T-helper 17 cell (primary cell): ENCODE measurements around the gene LYRM1. TPM values are rescaled to one million over a fixed set of nuclear protein-coding genes. Genes with fewer than 3 reads are reported as not detected.
"Not testable (repeated sequence)": the region's sequence is repeated elsewhere in the genome, so short reads cannot be mapped to it uniquely, and the experiment has no call there.

Experiments used
- ATAC-seq: fragments of 150-1000 bp; cut with Tn5 transposase; 2 replicates; pipeline ENCODE4 v1.10.0; 2021; ENCODE audit warnings: mild to moderate bottlenecking, moderate library complexity
- DNase-seq, 3 donors: peaks; one replicate each; pipeline versions ENCODE4 v3.0.0 to v3.0.0-alpha.2; 2020 to 2021
- H3K9me3 ChIP-seq: one replicate; pipeline ENCODE4 v1.7.0; 2013; ENCODE audit warnings: low read length, mild to moderate bottlenecking; ENCODE audit not compliant: control insufficient read depth, poor library complexity, severe bottlenecking
- H3K27ac Mint-ChIP-seq: one replicate; pipeline ENCODE4 v1.8.0; 2022; ENCODE audit warnings: mild to moderate bottlenecking, moderate library complexity, mixed read lengths
- H3K27me3 Mint-ChIP-seq: one replicate; pipeline ENCODE4 v1.8.0; 2022; ENCODE audit warnings: mixed read lengths
- H3K36me3 Mint-ChIP-seq: one replicate; pipeline ENCODE4 v1.8.0; 2022; ENCODE audit warnings: low read depth, mixed read lengths
- H3K4me1 Mint-ChIP-seq: one replicate; pipeline ENCODE4 v1.8.0; 2022; ENCODE audit warnings: mild to moderate bottlenecking, mixed read lengths
- H3K4me3 Mint-ChIP-seq: one replicate; pipeline ENCODE4 v1.8.0; 2022; ENCODE audit warnings: mild to moderate bottlenecking, moderate library complexity, mixed read lengths
- total RNA-seq, 4 donors: library from RNA in 2 of 4; stranded (reverse) in 2 of 4; gene quantifications; one replicate each; pipeline ENCODE4 v1.2.3 and lab custom pipeline; 2022 to 2026

The LYRM1 gene
- total RNA-seq, 2 donors from 2014 or later, result 15.0 to 20.1 TPM

DNA sequence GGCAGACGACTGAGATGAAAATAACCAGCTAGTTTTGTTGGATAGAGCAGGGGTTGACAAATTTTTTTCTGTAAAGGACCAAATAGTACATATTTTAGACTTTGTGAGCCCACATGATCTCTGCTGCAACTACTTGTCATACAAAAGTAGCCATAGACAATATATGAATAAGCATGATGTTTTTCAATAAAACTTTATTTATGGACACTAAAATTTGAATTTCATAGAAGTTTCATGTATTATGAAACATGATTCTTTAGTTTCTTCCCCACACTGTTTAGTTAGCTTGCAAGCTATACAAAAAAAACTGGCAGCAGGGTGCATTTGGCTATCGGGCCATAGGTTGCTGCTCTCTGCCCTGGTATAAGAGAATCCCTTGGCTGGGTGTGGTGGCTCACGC lies 56.6 kb downstream of the LYRM1 start:
- H3K4me3 Mint-ChIP-seq, result no peak overlapping the region
- peaks cover 3% of the 10 kb centered on the region for H3K4me1 Mint-ChIP-seq
- no peak overlapping the region for H3K27ac Mint-ChIP-seq
- ATAC-seq, result no peak
- H3K9me3 ChIP-seq, result no peaks in the 10 kb centered on the region
- peaks cover 3% of the 10 kb centered on the region for H3K36me3 Mint-ChIP-seq
- no peak for DNase-seq
- no peaks in the 10 kb centered on the region for H3K27me3 Mint-ChIP-seq

DNA sequence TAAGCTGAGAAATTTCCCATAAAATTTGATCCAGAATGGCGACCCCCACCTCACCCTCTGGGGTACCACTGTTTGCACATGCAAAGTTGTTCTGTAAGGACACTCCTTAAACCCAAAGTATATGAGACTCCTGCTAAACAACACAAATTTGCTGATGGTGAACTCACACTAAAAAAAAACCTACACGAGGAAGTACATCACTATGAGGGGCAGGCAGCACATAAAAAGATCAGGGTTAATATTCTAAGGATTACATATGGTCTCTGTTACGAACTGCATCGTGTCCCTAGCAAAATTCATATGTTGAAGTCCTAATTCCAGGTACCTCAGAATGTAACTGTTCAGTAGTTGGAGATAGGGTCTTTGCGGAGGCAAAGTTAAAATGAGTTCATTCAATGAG lies 60.3 kb downstream of the LYRM1 start:
- no peaks in the 10 kb centered on the region for H3K9me3 ChIP-seq
- Mint-ChIP-seq H3K4me1 (peaks cover 3% of the 10 kb centered on the region), H3K36me3 (peaks cover 3% of the 10 kb centered on the region), H3K27ac (no peak overlapping the region), H3K4me3 (no peak overlapping the region), H3K27me3 (no peaks in the 10 kb centered on the region)
- ATAC-seq (no peak), DNase-seq (no peak)

DNA sequence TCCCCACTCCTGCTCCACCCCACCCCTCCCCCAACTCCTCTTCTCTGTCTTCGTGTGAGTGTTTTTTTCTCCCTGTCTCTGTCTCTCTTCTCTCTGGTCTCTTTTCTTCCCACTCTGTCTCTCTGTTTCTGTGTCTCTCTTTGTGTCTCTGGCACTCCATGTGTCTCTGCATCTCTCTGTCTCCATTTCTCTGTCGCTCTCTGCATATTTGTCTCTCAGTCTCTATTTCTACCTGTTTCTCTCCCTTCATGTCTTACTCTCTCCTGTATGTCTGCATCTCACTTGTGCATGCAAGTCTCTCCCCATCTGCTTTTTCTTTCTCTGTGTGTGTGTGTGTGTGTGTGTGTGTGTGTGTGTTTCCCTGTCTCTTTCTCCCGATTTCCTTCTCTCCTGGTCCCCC lies 68.2 kb downstream of the LYRM1 start:
- peaks cover 14% of the 10 kb centered on the region for H3K27me3 Mint-ChIP-seq
- ATAC-seq, result no peak
- peaks cover 3% of the 10 kb centered on the region for H3K36me3 Mint-ChIP-seq

DNA sequence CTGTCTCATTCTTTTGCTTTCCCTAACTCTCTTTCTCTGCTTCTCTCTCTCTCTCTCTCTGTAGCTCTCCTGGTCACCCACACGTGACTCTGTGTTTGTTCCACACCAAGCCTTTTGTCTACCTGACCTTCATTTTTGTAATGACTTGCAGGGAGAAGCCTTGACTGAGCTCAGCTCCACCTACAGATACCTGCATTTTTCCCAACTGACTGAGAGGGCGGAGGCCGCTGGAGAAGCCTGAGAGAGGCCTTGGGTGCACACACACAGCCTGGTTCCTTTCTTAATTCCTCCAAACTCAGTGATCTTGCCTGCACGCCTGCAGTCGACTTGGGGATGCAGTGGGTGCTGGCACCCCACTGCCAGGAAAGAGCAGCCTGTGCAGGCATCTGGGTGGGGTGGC lies 68.8 kb downstream of the LYRM1 start:
- peaks cover 3% of the 10 kb centered on the region for H3K36me3 Mint-ChIP-seq
- peaks cover 14% of the 10 kb centered on the region for H3K27me3 Mint-ChIP-seq
- H3K4me3 Mint-ChIP-seq, result no peak overlapping the region
- H3K9me3 ChIP-seq, result no peaks in the 10 kb centered on the region
- DNase-seq, result no peak
- H3K27ac Mint-ChIP-seq, result no peak overlapping the region
- ATAC-seq, result no peak
- H3K4me1 Mint-ChIP-seq, result peaks cover 8% of the 10 kb centered on the region

More for the DNA sequence above, 68.2 kb downstream of the LYRM1 start:
- Mint-ChIP-seq H3K27ac (no peak overlapping the region), H3K4me3 (no peak overlapping the region), H3K4me1 (peaks cover 8% of the 10 kb centered on the region)
- DNase-seq, result no peak
- H3K9me3 ChIP-seq, result no peaks in the 10 kb centered on the region

DNA sequence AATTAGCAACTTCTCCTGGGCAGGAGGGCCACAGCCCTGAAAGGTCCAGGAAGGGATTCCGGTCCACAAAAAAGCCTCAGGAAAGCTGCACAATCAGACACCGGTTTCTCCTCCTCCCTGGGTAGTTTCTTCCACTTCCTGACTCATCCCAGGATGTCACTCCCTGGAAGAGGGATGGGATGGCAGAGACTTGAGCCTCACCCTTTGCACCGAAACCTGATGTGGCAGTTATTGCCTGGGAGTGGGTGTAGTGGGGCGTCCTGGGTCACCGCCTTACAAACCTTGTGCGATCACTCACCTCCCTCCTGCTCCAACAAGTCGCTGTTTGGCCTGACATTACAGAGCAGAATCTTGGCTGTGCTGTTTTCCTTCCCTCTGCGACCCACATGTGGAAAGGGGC lies 70.8 kb downstream of the LYRM1 start:
- H3K4me3 Mint-ChIP-seq, result no peak overlapping the region
- no peak overlapping the region for H3K27ac Mint-ChIP-seq
- DNase-seq, result no peak
- H3K9me3 ChIP-seq, result no peaks in the 10 kb centered on the region
- H3K4me1 Mint-ChIP-seq, result peaks cover 8% of the 10 kb centered on the region
- H3K36me3 Mint-ChIP-seq, result peaks cover 3% of the 10 kb centered on the region
- no peak for ATAC-seq
- H3K27me3 Mint-ChIP-seq, result peaks cover 22% of the 10 kb centered on the region

DNA sequence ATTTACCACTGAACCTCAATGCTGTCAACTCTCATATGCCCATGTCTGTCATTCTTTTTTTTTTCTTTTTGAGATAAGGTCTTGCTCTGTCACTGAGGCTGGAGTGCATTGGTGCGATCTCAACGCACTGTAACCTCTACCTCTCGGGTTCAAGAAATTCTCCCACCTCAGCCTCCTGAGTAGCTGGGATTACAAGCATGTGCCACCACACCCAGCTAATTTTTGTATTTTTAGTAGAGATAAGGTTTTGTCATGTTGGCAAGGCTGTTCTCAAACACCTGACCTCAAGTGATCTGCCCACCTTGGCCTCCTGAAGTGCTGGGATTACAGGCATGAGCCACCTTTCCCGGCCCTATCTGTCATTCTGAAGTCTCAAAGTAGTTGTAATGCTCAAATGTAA lies 72.6 kb downstream of the LYRM1 start:
- not testable (repeated sequence) for DNase-seq, H3K9me3 ChIP-seq, H3K27ac Mint-ChIP-seq, H3K36me3 Mint-ChIP-seq, H3K4me1 Mint-ChIP-seq, H3K4me3 Mint-ChIP-seq, ATAC-seq
- peaks cover 22% of the 10 kb centered on the region for H3K27me3 Mint-ChIP-seq

Other genes with a start within 250 kb of the LYRM1 start
- gene ACSM1, start 203.1 kb upstream of the LYRM1 start, total RNA-seq, result 1 to 10 TPM in 1 of 2 donors, under 1 TPM in 1; 0.78 to 1.4 TPM
- 10 to 100 TPM; 82.9 to 87.0 TPM for gene THUMPD1, start 159.0 kb upstream of the LYRM1 start, total RNA-seq
- gene ACSM3, start 136.8 kb upstream of the LYRM1 start, total RNA-seq, result 1 to 10 TPM; 5.1 to 6.6 TPM
- 1 to 10 TPM; 2.1 to 2.3 TPM for gene ERI2, start 94.3 kb upstream of the LYRM1 start, total RNA-seq
- gene REXO5, start 94.2 kb upstream of the LYRM1 start, total RNA-seq, result 1 to 10 TPM in 1 of 2 donors, not detected in 1; 1.6 TPM
- 1 to 10 TPM; 3.9 to 4.0 TPM for gene DCUN1D3, start 413 bp upstream of the LYRM1 start, total RNA-seq